Transverse colon (tissue), 4 donors: ENCODE data around the gene PDLIM1. TPM values are rescaled to one million over a fixed set of nuclear protein-coding genes. Genes with fewer than 3 reads are reported as not detected.

ENCODE experiments used
- DNase-seq: peaks from one replicate; pipeline ENCODE4 v3.0.0-alpha.2; 2019
- H3K27ac ChIP-seq, 4 donors: fragments of 200-600 bp; sonication (generic); 2 replicates each; pipeline ENCODE4 v1.5.1; 2016 to 2018; ENCODE audit warnings: inconsistent platforms in 4 of 4
- H3K27me3 ChIP-seq: fragments of 200-600 bp; sonication (generic); 2 replicates; pipeline ENCODE4 v1.5.1; 2017; ENCODE audit warnings: inconsistent platforms
- H3K36me3 ChIP-seq, 4 donors: fragments of 200-600 bp; sonication (generic); 2 replicates each; pipeline ENCODE4 v1.5.1; 2017 to 2019; ENCODE audit warnings: inconsistent platforms in 4 of 4
- H3K4me1 ChIP-seq, 4 donors: fragments of 200-600 bp; sonication (generic); 2 replicates each; pipeline ENCODE4 v1.5.1; 2017 to 2020; ENCODE audit warnings: inconsistent platforms in 4 of 4
- H3K4me3 ChIP-seq, 4 donors: fragments of 200-600 bp; sonication (generic); 1 replicate in 1 of 4; 2 replicates in 3 of 4; pipeline versions ENCODE4 v1.5.1 to v1.6.1; 2017 to 2019; ENCODE audit warnings: inconsistent platforms in 4 of 4
- H3K9me3 ChIP-seq, 2 donors: fragments of 200-600 bp; sonication (generic); 2 replicates each; pipeline ENCODE4 v1.5.1; 2017 to 2019; ENCODE audit warnings: inconsistent platforms in 2 of 2
- EP300 ChIP-seq: sonication (generic); formaldehyde crosslinking; IDR thresholded peaks from one replicate; pipeline ENCODE4 v1.6.1; 2017; ENCODE audit warnings: antibody characterized with exemption, low read depth
- POLR2A ChIP-seq: fragments of 450-650 bp; IDR thresholded peaks from one replicate; pipeline ENCODE4 v1.6.1; 2016; ENCODE audit warnings: antibody characterized with exemption, mild to moderate bottlenecking, moderate library complexity
- POLR2AphosphoS5 ChIP-seq, 3 donors: sonication (generic); formaldehyde crosslinking; IDR thresholded peaks; one replicate each; pipeline ENCODE4 v1.6.1; 2016; ENCODE audit warnings: antibody characterized with exemption in 3 of 3
- WGBS, 2 donors: methylation state at CpG; one replicate each; pipeline ENCODE4 v1.1.5; 2018; ENCODE audit warnings: low coverage in 1 of 2; 5-methylcytosine and 5-hydroxymethylcytosine counted together
- in situ Hi-C, 4 donors: fragments of 200-750 bp; cut with MboI; loops; one replicate each; pipeline versions ENCODE4 v1.15.0 to v1.15.1; 2017; ENCODE audit warnings: low sequenced_read_pairs in 3 of 4, low pct_ligation_motif_present in 1 of 4, low pct_unique_long_range_greater_than_20kb in 1 of 4
- intact Hi-C: fragments of 100-400 bp; cut with DNase I; formaldehyde crosslinking; loops from one replicate; pipeline ENCODE4 v1.15.1; 2023; ENCODE audit warnings: low total_unique reads
- total RNA-seq, 4 donors: library from RNA; depleted of rRNA; stranded (reverse); fragments of >200 nt; gene quantifications; one replicate each; pipeline ENCODE4 v1.1.0, GENCODE V29; 2016
- TF ChIP-seq, protein P1 (sequence below), 5 experiments: fragments of 200-600 bp in 3 of 5; fragments of 450-650 bp in 2 of 5; sonication (generic) in 3 of 5; IDR thresholded peaks; 1 replicate in 2 of 5; 2 replicates in 3 of 5; pipeline ENCODE4 v1.5.1; 2016 to 2017; ENCODE audit warnings: antibody characterized with exemption in 5 of 5, inconsistent platforms in 3 of 5, mild to moderate bottlenecking in 2 of 5, moderate library complexity in 1 of 5

PDLIM1 gene
- total RNA-seq, 4 donors from 2014 or later = 201 to 259 (median 225) TPM

GRCh38 chr10:95237376-95238170 lies 53.2 kb downstream of the PDLIM1 start:
- in situ Hi-C loops (loop anchor here in 1 of 4 donors (25.0 kb wide), 1 partner anchor 400 kb away; no protein-coding TSS in a partner anchor), intact Hi-C loops (no loop called here)
- no peaks in the 10 kb centered on the region for H3K27me3 ChIP-seq
- H3K4me1 ChIP-seq = no peaks in the 10 kb centered on the region
- 83 to 92% methylated on average over 7 to 12 of the region's 12 CpGs for WGBS, 2 donors
- no peak for DNase-seq
- H3K36me3 ChIP-seq = peaks cover 0 to 20% (median 6%) of the 10 kb centered on the region in 4 donors
- H3K9me3 ChIP-seq = no peaks in the 10 kb centered on the region
- peak overlapping the region in 1 of 4 donors; percentile 19 for H3K27ac ChIP-seq
- TF ChIP-seq POLR2AphosphoS5 (IDR thresholded peaks at IDR 0.05) = no peak
- no peak overlapping the region for H3K4me3 ChIP-seq

- Histone ChIP-seq H3K4me3 (no peak overlapping the region), H3K4me1 (no peaks in the 10 kb centered on the region), H3K27ac (peak overlapping the region in 1 of 4 donors; percentile 25), H3K36me3 (peaks cover 0 to 13% (median 6%) of the 10 kb centered on the region in 4 donors), H3K27me3 (no peaks in the 10 kb centered on the region), H3K9me3 (no peaks in the 10 kb centered on the region)
- in situ Hi-C loops = loop anchor here in 1 of 4 donors (25.0 kb wide), 1 partner anchor 401 kb away; no protein-coding TSS in a partner anchor
- intact Hi-C loops = no loop called here
- DNase-seq = no peak
- WGBS, 2 donors = 58 to 82% methylated on average over 4 to 6 of the region's 6 CpGs
- no peak for TF ChIP-seq POLR2A
- TF ChIP-seq, protein P1, sequence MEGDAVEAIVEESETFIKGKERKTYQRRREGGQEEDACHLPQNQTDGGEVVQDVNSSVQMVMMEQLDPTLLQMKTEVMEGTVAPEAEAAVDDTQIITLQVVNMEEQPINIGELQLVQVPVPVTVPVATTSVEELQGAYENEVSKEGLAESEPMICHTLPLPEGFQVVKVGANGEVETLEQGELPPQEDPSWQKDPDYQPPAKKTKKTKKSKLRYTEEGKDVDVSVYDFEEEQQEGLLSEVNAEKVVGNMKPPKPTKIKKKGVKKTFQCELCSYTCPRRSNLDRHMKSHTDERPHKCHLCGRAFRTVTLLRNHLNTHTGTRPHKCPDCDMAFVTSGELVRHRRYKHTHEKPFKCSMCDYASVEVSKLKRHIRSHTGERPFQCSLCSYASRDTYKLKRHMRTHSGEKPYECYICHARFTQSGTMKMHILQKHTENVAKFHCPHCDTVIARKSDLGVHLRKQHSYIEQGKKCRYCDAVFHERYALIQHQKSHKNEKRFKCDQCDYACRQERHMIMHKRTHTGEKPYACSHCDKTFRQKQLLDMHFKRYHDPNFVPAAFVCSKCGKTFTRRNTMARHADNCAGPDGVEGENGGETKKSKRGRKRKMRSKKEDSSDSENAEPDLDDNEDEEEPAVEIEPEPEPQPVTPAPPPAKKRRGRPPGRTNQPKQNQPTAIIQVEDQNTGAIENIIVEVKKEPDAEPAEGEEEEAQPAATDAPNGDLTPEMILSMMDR (IDR thresholded peaks at IDR 0.05) = no peak
- TF ChIP-seq EP300 = no peak
- TF ChIP-seq POLR2AphosphoS5 (IDR thresholded peaks at IDR 0.05) = no peak
Observed at GRCh38 chr10:95236068-95236903, 54.5 kb downstream of the PDLIM1 start.

DNA sequence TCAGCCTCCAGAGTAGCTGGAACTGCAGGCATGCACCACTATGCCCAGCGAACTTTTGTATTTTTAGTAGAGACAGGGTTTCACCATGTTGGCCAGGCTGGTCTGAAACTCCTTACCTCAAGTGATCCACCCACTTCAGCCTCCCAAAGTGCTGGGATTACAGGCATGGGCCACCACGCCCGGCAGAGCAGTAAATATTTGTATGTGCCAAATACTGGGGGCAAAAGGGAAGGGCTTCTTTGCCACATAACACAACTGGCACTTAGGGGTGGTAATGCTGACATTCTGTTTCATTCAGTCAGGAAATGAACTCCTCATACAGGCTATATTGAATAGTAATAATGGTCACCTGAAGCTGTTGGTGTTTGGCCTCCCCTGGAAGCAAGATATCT lies 55.1 kb downstream of the PDLIM1 start:
- H3K9me3 ChIP-seq = no peaks in the 10 kb centered on the region
- in situ Hi-C loops = loop anchor here in 1 of 4 donors (25.0 kb wide), 1 partner anchor 402 kb away; no protein-coding TSS in a partner anchor
- TF ChIP-seq, protein P1 (IDR thresholded peaks at IDR 0.05) = no peak
- no peak for TF ChIP-seq EP300
- no peak for TF ChIP-seq POLR2AphosphoS5 (IDR thresholded peaks at IDR 0.05)
- TF ChIP-seq POLR2A = no peak
- H3K27ac ChIP-seq = no peak overlapping the region
- H3K4me3 ChIP-seq = no peak overlapping the region
- H3K27me3 ChIP-seq = no peaks in the 10 kb centered on the region
- intact Hi-C loops = no loop called here
- H3K4me1 ChIP-seq = peaks cover 0 to 2% (median 0%) of the 10 kb centered on the region in 4 donors
- no peak for DNase-seq
- peaks cover 0 to 13% (median 6%) of the 10 kb centered on the region in 4 donors for H3K36me3 ChIP-seq
- WGBS, 2 donors = 67% methylated on average over 3 of the region's 3 CpGs; no CpG with 5 or more reads in 1 of the 2 donors

DNA sequence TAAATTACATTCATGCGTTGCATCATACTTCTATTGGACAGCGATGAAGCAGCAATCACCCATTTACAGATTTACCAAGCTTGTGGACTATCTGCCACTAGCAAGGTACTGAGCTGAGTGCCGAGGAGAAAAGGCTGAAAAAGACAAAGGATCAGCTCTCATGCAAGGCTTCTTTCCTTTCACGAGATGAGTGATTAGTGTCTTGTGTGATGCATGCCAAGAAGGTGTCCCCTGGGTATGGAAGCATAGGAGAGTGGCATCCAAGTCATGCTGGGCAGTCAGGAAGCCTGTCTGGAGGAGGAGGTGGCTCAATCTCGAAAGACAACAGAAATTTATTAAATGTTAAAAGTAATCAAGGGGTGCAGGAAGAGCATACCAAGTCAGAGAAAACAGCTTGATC lies 55.9 kb downstream of the PDLIM1 start:
- Histone ChIP-seq H3K27ac (no peak overlapping the region), H3K27me3 (no peaks in the 10 kb centered on the region), H3K9me3 (no peaks in the 10 kb centered on the region), H3K4me1 (peaks cover 0 to 6% (median 0%) of the 10 kb centered on the region in 4 donors), H3K36me3 (peaks cover 0 to 13% (median 6%) of the 10 kb centered on the region in 4 donors), H3K4me3 (no peak overlapping the region)
- intact Hi-C loops (loop anchor here (5.0 kb wide), 1 partner anchor 243 kb away; no protein-coding TSS in a partner anchor), in situ Hi-C loops (loop anchor here in 1 of 4 donors (25.0 kb wide), 1 partner anchor 402 kb away; no protein-coding TSS in a partner anchor)
- TF ChIP-seq EP300 (no peak), POLR2A (no peak), POLR2AphosphoS5 (IDR thresholded peaks at IDR 0.05) (no peak)
- TF ChIP-seq, protein P1 (IDR thresholded peaks at IDR 0.05) = no peak
- DNase-seq = no peak
- 88 to 91% methylated on average over 3 to 5 of the region's 5 CpGs for WGBS, 2 donors
